ENCODE results near the gene CHST2.

- no peak for TF ChIP-seq EZH2 (IDR thresholded peaks at IDR 0.05; ENCODE audit: borderline replicate concordance, low read depth, low read length, severe bottlenecking)
- no peak for TF ChIP-seq CTCF (IDR thresholded peaks at IDR 0.05; ENCODE audit: extremely low read depth in 1 of 2, insufficient read depth in 1 of 2, low read depth in 1 of 2, low read length in 2 of 2)
- no peak for TF ChIP-seq POLR2A (IDR thresholded peaks at IDR 0.05; ENCODE audit: low read depth, low read length)
- TF ChIP-seq MAX (IDR thresholded peaks at IDR 0.05; ENCODE audit: insufficient read depth, insufficient read length) = no peak
- no peak for TF ChIP-seq MYC (IDR thresholded peaks at IDR 0.05; ENCODE audit: low read depth, low read length)
- TF ChIP-seq POLR2AphosphoS5 (IDR thresholded peaks at IDR 0.05; ENCODE audit: insufficient read depth, low read depth, low read length) = no peak
- no peak for TF ChIP-seq JUN (IDR thresholded peaks at IDR 0.05; ENCODE audit: borderline replicate concordance, insufficient read depth, insufficient read length, low read depth)
- no peak for TF ChIP-seq GATA2 (IDR thresholded peaks at IDR 0.05; ENCODE audit: insufficient read depth, insufficient read length, low read depth, low read length)
- TF ChIP-seq FOS (IDR thresholded peaks at IDR 0.05; ENCODE audit: borderline replicate concordance, insufficient read depth, low read length) = no peak
These were observed 952 bp upstream of the CHST2 start for GRCh38 chr3:143118630-143119008.

Measured in endothelial cell of umbilical vein (primary cell).